GM19397 (cell line): ENCODE measurements around the gene SLC35F1.

ENCODE experiments used
- ATAC-seq: cut with Tn5 transposase; IDR thresholded peaks from one replicate; pipeline ENCODE4 v1.9.1; 2021; ENCODE audit warnings: mild to moderate bottlenecking, moderate library complexity; ENCODE audit not compliant: unreplicated experiment

The SLC35F1 gene

GRCh38 chr6:118305081-118305480 is 398.0 kb downstream of the SLC35F1 start:
- no peak for ATAC-seq

- no peak for ATAC-seq
Observed at GRCh38 chr6:118306392-118307238, 399.6 kb downstream of the SLC35F1 start.

- ATAC-seq: no peak
Observed at GRCh38 chr6:118307581-118307980, 400.5 kb downstream of the SLC35F1 start.

GRCh38 chr6:118309337-118310093 is 402.5 kb downstream of the SLC35F1 start:
- ATAC-seq: no peak

- no peak for ATAC-seq
Observed at GRCh38 chr6:118313208-118313607, 406.1 kb downstream of the SLC35F1 start.

GRCh38 chr6:118313762-118314161 is 406.7 kb downstream of the SLC35F1 start:
- no peak for ATAC-seq

- peak; percentile 59 for ATAC-seq
Observed at GRCh38 chr6:118316796-118317384, 409.8 kb downstream of the SLC35F1 start.

- peak; percentile 19 for ATAC-seq
Observed at GRCh38 chr6:118317581-118318563, 410.8 kb downstream of the SLC35F1 start.

GRCh38 chr6:118318648-118319047 is 411.6 kb downstream of the SLC35F1 start:
- no peak for ATAC-seq

GRCh38 chr6:118319416-118319815 is 412.4 kb downstream of the SLC35F1 start:
- no peak for ATAC-seq

GRCh38 chr6:118319894-118320649 is 413.0 kb downstream of the SLC35F1 start:
- ATAC-seq: no peak

- ATAC-seq: no peak
Observed at GRCh38 chr6:118320652-118321051, 413.6 kb downstream of the SLC35F1 start.

- ATAC-seq: no peak
Observed at GRCh38 chr6:118324116-118324515, 417.1 kb downstream of the SLC35F1 start.

GRCh38 chr6:118325220-118325860 is 418.3 kb downstream of the SLC35F1 start:
- ATAC-seq: no peak

- ATAC-seq: no peak
Observed at GRCh38 chr6:118326712-118327111, 419.6 kb downstream of the SLC35F1 start.

GRCh38 chr6:118327237-118327636 is 420.2 kb downstream of the SLC35F1 start:
- ATAC-seq: no peak

- no peak for ATAC-seq
Observed at GRCh38 chr6:118333772-118334171, 426.7 kb downstream of the SLC35F1 start.

- no peak for ATAC-seq
Observed at GRCh38 chr6:118334634-118335033, 427.6 kb downstream of the SLC35F1 start.

- ATAC-seq: no peak
Observed at GRCh38 chr6:118335325-118335816, 428.3 kb downstream of the SLC35F1 start.
